Activated gamma-delta T cell treated with Interleukin-2 at 50 U/mL for 16 hours (primary cell): ENCODE results near the gene NPAS2.

ENCODE experiments used
- DNase-seq: peaks from one replicate; pipeline ENCODE4 v3.0.0-alpha.2; 2020

NPAS2 gene

DNA sequence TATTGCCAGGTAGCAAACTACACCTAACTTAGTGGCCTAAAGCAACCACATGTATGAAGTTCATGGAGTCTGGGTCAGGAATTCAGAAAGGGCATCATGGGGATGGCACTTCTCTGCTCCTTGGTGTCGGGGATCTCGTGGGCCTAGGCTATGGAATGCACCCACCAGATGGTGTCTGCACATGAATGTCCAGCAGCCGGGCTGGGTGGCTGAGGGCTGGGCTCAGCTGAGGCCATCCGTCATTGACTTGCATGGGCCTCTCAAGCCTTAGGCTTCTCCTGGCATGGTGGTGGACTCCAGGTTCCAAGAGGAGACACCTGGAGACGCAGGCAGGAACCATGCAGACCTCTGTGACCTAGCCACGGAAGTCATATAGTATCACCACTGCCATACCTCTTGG lies 156.1 kb downstream of the NPAS2 start:
- DNase-seq = no peak

DNA sequence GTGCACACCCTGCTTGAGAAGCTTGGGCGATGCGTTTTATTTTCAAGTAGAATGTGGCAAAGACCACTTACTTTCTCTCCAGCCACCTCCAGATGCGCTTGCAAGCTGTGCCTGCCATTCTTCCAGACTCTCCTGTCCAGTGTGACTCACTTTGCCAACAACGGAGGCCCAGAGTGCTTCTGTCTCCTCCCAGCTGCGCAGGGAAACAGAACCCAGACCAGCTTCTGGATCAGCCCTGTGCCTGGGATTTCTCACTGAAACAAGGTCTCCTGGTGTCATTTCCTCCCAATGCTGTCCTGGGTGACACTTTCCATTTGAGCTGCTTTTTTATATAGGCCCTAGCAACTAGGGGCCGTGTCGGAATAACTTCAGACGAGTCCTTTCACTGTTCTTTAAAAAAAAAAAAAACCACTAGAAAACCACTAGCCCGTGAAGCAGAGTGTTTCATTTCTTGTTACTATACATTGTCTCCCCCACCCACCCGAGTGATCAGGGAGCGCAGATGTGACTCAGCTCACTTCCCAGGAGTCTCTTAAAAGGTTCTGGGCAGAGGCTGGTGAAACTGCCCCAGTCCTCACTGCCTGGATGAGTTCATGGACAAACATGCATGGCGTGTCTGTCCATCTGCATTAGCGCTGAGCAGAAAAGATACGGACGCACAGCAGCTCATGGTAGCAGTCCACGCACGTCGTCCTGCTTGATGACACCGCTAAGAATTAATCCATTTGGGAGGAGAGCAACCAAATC lies 156.9 kb downstream of the NPAS2 start:
- DNase-seq = no peak

DNA sequence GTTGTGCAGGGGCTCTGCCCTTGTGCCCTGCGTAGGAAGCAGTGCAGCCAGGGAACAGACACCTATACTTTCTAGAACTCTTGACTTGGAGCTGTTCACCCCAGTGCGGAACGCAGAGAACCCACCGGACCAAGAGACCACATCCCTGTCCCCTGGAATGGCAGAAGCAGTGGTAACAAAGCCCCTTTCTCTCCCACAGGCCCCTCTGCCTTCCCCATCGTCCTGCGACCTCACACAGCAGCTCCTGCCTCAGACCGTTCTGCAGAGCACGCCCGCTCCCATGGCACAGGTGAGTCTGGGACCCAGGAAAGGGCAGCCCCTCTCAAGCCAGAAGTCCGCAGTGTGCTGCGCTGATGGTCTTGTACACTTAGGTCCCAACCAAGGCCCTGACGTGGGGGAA lies 157.6 kb downstream of the NPAS2 start:
- no peak for DNase-seq

DNA sequence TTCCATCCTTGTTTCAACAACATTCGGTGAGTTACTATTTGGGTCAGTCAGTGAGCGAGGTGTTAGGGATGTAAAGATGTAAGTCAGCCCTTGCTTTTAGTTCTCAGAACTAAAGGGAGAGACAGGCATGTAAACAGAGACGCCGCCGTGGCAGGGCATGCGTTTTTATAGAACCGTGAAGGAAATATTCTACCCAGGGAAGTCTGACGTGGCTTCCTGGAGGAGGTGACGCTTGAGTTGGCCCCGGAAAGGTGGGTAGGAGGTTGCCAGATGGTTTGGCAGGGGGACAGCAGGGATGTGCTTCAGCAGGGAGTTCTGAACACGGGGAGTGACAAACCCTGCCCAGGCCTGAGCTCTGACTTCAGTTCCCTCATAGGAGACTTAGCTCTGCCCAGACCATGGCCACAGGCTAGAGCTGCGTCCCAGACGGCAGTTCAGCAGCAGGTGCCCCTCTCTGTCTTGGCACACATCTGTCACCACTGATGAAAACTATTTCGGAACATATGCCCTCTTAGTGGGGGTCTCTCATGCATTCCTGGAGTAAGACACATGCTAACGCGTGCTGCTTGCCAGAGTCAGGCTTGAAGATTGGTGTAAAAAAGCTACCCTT lies 158.7 kb downstream of the NPAS2 start:
- no peak for DNase-seq

DNA sequence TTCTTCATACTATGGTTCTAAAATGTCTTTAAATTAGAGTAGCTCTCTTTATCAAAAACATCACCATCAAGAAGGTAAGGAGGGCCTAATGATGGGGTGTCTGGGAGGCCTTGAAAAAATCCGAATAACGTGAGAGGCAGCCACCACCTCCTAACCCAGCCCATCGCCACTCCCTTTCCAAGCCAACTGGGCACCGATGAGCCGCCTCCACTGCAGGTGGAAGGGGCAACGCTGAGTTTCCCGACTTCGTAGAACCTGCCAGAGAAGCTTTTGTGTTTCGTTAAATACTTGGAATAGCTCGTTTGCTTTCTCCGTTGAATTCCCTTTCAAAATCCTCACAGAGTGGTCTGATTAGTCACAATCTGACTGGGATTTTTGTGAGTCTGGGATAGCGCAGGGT lies 160.1 kb downstream of the NPAS2 start:
- DNase-seq = no peak

DNA sequence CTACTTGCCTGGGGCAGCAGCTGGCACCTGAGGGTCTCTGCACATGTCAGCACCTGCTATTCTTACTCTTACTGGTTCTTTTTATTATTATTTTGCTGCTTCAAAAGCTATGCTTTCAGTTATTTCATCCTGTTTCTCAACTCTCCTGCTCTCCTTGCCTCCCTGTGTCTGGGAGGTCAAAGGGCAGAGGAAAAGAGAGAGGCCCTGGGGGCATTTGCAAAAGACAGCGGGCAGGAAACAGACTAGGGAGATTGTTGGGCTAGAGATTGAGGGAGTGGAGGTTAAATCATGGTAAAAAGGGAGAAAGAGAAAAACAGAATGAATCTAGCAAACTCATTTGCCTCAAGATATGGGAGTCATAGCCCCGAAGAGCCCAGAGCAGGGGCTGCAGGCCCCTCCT lies 161.1 kb downstream of the NPAS2 start:
- DNase-seq = no peak

DNA sequence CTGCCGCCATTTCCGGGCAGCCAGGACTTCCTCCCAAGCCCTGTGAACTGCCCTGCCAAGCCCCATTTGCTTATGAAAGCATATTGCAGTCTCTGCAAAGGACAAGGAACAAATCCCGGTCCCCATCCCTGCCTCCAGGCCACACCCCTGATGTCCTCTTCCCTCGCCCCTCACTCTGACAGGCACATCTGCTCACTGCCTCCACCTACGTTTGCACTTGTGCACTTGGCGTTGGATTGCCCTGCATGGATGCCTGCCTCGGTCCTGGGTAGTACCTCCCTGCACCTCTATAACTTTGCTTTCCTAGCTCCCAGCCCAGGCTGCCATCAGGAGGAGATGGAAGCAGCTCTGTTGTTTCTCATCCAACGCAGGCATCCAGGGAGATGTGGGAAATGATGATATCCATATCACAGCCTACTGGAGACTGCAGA lies 162.5 kb downstream of the NPAS2 start:
- DNase-seq = no peak

DNA sequence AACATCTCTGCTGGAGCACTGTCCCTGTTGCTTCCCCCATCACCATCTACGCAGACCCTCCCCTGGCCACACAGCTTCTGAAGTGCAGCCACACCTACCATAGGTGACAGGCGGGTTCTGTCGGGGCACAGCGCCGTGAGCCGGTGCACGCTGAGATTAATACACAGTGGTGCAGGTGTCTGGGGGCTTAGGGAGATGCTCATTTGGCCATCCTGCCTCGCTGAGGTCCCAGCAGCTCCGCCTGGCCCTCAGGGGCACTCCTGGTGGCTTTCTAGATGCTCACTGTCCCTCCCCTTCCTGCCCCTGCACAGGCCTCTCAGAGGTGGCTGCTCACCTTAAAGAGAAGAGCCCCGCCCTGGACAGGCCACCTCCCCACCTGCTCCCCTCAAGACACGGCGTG lies 163.3 kb downstream of the NPAS2 start:
- no peak for DNase-seq

DNA sequence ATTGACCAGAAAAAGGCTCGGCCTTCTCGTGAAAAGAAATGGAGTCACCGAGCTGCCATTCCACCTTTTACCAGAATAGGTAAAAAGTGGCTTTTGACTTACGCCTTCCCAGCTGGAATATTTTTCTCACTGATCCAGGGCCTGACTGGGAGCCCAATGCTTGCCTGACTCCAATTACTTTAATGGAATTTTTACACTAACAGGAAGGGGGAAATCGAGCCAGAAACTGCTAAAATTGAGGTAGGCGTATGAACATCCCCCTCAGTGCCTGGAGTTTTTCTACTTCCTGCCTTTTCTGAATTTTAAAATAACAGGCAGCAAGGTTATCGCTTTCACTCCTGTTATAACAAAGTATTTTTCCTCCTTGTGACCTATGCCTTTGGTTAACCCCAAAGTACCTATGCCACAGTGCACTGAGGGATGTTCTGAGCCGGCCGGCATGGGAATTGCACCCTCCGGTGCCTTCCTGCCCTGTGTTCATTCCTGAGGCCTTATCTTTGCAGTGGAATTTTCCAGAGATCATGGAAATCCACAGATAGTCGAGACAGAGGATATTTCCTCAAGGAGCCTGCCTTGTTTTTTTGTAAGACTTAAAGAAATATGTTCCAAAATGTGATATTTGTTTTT lies 163.9 kb downstream of the NPAS2 start:
- no peak for DNase-seq

DNA sequence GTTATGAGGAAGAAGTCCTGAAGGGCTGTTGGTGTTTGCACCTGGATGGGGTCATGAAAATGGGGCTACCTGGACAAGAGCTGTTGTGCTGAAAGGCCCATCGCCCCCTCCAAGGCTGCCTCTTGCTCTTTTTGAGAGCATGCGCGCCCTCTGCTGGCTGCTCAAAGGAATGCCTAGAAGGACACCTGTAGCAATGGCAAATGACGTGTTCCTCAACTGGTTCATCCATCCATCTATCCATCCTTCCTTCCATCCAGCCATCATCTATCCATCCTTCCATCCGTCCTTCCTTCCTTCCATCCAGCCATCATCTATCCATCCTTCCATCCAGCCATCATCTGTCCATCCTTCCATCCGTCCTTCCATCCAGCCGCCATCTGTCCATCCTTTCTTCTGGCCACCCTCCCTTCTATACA lies 165.0 kb downstream of the NPAS2 start:
- DNase-seq = peak; percentile 74

DNA sequence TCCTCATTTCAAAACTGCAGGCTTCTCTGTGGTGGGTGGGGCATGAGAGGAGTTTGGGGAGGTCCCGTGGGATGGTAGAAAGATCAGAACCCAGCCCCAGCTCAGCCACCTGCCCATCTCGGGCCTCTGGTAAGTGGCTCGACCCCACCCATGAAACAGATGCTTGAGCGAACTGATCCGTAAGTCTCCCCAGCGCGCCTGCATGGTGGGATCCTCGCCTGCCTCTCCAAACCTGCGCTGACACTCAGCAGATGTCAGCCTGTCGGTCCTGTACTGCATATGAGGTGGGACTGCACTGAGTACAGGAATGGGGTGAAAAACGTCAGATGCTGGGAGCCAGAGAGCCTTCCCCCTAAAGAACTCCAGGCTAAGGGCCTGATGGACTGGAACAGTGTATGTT lies 166.2 kb downstream of the NPAS2 start:
- DNase-seq = no peak

DNA sequence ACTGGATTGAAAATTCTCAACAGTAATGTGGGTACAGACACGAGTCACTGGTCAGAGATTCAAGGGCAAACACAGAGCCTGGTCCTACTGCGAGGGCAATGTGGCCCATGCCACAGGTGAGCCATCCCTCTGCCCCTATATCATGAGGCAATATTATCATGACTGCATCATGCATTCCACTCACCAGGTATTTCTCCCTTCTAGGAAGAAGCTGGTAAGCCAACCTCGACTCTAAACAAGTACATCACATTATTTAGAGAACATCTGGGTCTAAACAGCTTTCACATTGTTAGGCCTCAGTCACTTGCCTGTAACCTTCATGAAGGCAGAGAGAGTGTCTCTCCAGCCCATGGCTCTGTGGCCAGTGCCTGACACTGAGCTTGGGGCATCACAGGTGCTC lies 167.6 kb downstream of the NPAS2 start:
- DNase-seq = no peak

DNA sequence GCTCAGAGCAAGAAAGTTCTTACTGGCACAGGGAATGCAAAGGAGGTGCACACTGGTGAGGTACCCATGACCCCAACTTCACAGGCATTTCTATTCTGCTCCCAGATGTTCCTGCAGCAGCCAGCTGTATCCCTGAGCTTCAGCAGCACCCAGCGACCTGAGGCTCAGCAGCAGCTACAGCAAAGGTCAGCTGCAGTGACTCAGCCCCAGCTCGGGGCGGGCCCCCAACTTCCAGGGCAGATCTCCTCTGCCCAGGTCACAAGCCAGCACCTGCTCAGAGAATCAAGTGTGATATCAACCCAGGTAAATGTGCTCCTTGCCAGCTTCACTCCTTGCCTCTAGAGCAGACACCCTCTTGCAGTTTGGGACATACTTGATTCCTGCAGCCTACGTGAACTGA lies 168.0 kb downstream of the NPAS2 start:
- no peak for DNase-seq

DNA sequence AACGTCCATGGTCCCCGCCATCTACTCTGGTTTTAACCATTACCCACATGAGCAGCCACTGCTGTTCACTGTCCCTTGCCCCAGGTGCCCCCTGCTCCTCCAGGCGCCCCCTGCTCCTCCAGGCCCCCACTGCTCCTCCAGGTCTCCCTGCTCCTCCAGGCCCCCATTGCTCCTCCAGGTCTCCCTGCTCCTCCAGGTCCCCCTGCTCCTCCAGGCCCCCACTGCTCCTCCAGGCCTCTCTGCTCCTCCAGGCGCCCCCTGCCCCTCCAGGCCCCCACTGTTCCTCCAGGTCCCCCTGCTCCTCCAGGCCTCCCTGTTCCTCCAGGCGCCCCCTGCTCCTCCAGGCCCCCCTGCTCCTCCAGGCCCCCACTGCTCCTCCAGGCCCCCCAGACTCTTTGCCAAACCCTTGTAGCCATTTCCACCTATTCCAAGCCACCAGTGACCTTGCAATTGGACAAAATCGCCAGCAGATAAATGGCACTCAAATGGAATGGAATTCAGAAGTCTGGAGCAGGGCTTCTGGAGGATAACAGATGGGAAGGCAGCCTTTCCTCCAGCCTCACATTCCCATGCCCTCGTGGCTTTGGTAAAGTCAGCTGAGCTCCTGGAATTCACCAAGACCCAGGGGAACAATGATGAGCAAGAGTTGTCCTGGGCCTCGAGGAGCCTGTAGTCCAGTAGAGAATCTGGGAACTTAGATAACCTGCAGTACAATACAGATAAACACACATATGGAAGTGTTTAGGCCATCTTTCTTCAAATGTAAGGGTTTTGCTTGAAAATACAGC lies 168.9 kb downstream of the NPAS2 start:
- DNase-seq = no peak

DNA sequence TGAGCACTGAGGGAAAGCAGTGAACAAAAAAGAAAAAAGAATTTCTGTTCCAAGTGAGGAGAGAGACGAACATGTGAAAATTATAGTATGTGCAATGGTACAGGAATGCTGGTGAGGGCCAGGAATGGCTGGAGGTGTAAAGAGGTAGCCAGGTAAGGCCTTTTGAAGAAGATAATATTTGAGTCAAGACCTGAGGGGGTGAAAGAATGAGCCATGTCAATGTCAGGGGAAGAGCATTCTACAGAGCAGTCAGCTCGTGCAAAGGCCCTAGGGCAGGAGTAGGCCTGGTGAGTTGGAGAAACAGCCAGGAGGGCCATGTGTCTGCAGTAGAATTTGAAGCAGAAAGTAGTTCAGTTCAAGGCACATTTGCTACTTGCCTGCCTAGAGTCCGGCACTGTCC lies 169.7 kb downstream of the NPAS2 start:
- DNase-seq = no peak

DNA sequence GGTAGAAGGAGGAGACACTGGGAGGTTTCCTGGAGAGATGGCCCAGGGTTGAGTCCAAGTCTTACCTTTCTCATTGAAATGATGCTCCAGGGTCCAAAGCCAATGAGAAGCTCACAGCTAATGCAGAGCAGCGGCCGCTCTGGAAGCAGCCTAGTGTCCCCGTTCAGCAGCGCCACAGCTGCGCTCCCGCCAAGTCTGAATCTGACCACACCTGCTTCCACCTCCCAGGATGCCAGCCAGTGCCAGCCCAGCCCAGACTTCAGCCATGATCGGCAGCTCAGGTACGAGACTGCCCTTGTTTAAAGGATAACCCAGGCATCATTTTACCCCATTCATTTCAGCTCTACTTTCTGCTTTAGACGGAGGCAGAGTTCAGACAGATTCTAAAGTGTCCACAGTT lies 170.2 kb downstream of the NPAS2 start:
- DNase-seq = no peak

DNA sequence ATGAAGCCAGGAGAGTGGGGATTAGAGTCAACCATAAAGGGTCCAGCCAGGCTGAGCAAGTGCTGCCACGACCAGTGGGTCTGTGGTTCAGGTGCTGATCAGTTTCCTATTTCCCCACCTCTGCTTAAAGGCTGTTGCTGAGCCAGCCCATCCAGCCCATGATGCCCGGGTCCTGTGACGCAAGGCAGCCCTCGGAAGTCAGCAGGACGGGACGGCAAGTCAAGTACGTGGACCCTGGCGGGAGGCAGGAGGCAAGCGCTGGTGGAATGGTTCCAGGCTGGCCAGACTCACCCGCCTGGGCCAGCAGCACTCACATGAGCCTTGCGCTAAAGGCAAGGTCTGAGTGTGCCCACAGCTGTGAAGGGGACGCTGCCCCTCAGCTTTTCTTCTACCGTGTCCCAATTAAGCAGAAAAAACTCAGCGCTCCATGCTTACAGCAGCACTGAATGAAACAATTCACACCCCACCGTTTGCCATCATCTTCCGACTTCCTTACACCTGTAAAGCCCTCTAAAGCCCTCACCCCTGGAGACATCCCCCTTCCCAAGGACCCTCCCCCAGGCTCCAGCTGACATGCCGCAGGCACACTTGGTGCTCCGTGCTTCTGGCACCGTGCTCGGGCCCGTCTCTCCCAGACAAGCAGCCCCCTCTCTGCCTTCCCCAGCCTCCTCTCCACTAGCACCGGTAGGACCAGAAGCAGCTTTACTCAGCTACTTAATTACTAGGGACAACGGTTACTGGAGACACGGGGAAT lies 170.9 kb downstream of the NPAS2 start:
- DNase-seq = no peak

DNA sequence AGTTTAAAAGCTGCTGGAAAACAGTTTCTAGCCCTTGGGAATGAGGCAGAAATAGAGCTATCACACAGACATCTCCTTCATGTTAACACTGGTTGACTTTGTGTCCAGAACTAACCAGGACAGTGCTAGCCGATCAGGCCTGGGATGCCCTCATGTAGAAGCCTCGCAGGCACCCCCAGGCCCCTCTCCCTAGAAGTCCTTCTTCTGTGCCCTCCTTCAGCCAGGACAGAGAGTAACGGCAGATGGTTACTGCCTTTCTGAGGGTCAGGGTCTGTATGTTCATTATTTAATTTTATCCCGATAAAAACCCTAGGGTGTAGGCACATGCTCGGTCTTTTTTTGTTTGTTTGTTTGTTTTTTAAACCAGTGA lies 171.4 kb downstream of the NPAS2 start:
- DNase-seq = no peak

DNA sequence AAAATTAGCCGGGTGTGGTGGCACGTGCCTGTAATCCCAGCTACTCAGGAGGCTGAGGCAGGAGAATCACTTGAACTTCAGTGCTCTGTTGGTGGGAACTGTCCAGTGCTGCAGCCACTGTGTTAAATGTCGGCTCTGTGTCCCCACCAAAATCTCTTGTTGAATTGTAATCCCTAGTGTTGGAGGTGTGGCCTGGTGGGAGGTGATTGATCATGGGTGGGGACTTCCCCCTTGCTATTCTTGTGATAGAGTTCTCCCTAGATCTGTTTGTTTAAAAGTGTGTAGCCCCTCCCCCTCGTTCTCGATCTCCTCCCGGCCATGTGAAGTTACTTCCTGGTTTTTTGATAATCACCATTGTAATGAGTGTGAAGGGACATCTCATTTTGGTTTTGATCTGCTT lies 172.3 kb downstream of the NPAS2 start:
- DNase-seq = no peak

DNA sequence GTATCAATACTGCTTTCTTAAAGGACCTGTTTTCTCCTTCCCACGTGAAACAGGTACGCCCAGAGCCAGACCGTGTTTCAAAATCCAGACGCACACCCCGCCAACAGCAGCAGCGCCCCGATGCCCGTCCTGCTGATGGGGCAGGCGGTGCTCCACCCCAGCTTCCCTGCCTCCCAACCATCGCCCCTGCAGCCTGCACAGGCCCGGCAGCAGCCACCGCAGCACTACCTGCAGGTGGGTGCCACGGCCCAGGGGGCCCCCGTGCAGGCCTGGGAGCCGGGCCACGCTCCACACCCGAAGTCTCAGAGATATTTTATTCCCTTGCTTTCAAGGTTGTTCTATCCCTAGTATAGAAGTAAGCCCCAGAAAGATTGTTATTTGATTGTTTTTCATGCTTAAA lies 173.4 kb downstream of the NPAS2 start:
- DNase-seq = no peak

DNA sequence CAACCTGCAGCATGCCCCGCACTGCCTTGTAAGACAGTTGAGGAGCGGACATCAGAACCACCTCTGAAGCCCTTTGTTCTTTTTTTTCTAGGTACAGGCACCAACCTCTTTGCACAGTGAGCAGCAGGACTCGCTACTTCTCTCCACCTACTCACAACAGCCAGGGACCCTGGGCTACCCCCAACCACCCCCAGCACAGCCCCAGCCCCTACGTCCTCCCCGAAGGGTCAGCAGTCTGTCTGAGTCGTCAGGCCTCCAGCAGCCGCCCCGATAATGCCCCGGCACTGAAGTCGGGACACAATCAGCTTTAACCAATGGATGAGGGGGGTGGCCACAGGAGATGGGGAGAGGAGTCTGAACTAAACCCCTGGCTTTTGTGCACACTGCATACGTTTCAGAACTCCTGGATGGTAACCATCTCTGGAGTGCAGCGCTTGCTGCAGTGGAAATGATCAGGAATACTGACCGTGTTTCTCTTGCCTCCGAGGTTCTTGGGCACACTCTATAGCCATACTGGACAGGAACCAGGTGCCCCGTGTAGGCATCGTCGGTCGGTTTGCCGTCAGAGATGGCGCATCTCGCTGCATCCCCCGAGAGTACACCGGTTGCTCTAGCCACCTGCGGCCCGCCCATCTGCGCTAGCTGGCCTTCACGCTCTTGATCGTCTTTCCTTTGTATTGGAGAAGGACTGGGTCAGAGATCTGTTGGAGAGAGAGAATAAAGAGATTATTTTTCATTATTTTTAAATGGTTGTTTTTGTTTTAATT lies 175.6 kb downstream of the NPAS2 start:
- DNase-seq = no peak
